GF-D8 (cell line): ENCODE measurements around the gene IL1RAPL1.

Experiments
- DNase-seq: peaks from one replicate; lab custom pipeline; 2025; lab: John Stamatoyannopoulos, UW

IL1RAPL1 gene

GRCh38 chrX:29434939-29435338 lies 847.7 kb downstream of the IL1RAPL1 start:
- no peak for DNase-seq

GRCh38 chrX:29435396-29435795 lies 848.1 kb downstream of the IL1RAPL1 start:
- no peak for DNase-seq

- no peak for DNase-seq
These were observed 860.6 kb downstream of the IL1RAPL1 start for GRCh38 chrX:29447867-29448266.

GRCh38 chrX:29453333-29453732 lies 866.1 kb downstream of the IL1RAPL1 start:
- no peak for DNase-seq

GRCh38 chrX:29455702-29456101 lies 868.5 kb downstream of the IL1RAPL1 start:
- no peak for DNase-seq

GRCh38 chrX:29461039-29461438 lies 873.8 kb downstream of the IL1RAPL1 start:
- no peak for DNase-seq

- DNase-seq = no peak
These were observed 879.2 kb downstream of the IL1RAPL1 start for GRCh38 chrX:29466456-29466855.

GRCh38 chrX:29468911-29469494 lies 881.8 kb downstream of the IL1RAPL1 start:
- no peak for DNase-seq

- DNase-seq = no peak
These were observed 882.8 kb downstream of the IL1RAPL1 start for GRCh38 chrX:29470030-29470429.

GRCh38 chrX:29471829-29472228 lies 884.6 kb downstream of the IL1RAPL1 start:
- no peak for DNase-seq

GRCh38 chrX:29477878-29478277 lies 890.6 kb downstream of the IL1RAPL1 start:
- no peak for DNase-seq

GRCh38 chrX:29478336-29479069 lies 891.3 kb downstream of the IL1RAPL1 start:
- no peak for DNase-seq

- no peak for DNase-seq
These were observed 900.0 kb downstream of the IL1RAPL1 start for GRCh38 chrX:29487214-29487613.

- DNase-seq = no peak
These were observed 900.5 kb downstream of the IL1RAPL1 start for GRCh38 chrX:29487714-29488113.

GRCh38 chrX:29488919-29489318 lies 901.7 kb downstream of the IL1RAPL1 start:
- DNase-seq = no peak

GRCh38 chrX:29490606-29491005 lies 903.4 kb downstream of the IL1RAPL1 start:
- no peak for DNase-seq

GRCh38 chrX:29491659-29492058 lies 904.4 kb downstream of the IL1RAPL1 start:
- no peak for DNase-seq

GRCh38 chrX:29496636-29497180 lies 909.5 kb downstream of the IL1RAPL1 start:
- DNase-seq = no peak

GRCh38 chrX:29506729-29507128 lies 919.5 kb downstream of the IL1RAPL1 start:
- DNase-seq = no peak

- DNase-seq = no peak
These were observed 930.9 kb downstream of the IL1RAPL1 start for GRCh38 chrX:29518100-29518499.

GRCh38 chrX:29528281-29528680 lies 941.0 kb downstream of the IL1RAPL1 start:
- no peak for DNase-seq

- no peak for DNase-seq
These were observed 943.3 kb downstream of the IL1RAPL1 start for GRCh38 chrX:29530501-29530900.

GRCh38 chrX:29531336-29531735 lies 944.1 kb downstream of the IL1RAPL1 start:
- DNase-seq = no peak
